GM23338 (cell line): ENCODE data around the gene KCNK1. TPM values are rescaled to one million over a fixed set of nuclear protein-coding genes. Genes with fewer than 3 reads are reported as not detected.

Experiments
- ATAC-seq: fragments of 200-7000 bp; cut with Tn5 transposase; 3 replicates; pipeline ENCODE4 v1.9.1; 2020
- DNase-seq: peaks from one replicate; pipeline ENCODE4 v3.0.0-alpha.2; 2015; ENCODE audit warnings: low spot score
- H2AFZ ChIP-seq: fragments of 200-600 bp; sonication (generic); 2 replicates; pipeline ENCODE4 v1.8.0; 2016; ENCODE audit warnings: antibody characterized with exemption, mild to moderate bottlenecking, moderate library complexity
- H3F3A ChIP-seq: fragments of 200-600 bp; sonication (generic); replicated peaks from 2 replicates; pipeline ENCODE4 v1.8.0; 2017; ENCODE audit warnings: antibody characterized with exemption, mixed run types, low read depth
- H3K27ac ChIP-seq: fragments of 200-600 bp; sonication (generic); 2 replicates; pipeline ENCODE4 v1.6.1; 2016; ENCODE audit warnings: low read depth
- H3K27me3 ChIP-seq: fragments of 200-600 bp; sonication (generic); 2 replicates; pipeline ENCODE4 v1.8.0; 2016; ENCODE audit warnings: mild to moderate bottlenecking, mixed run types, moderate library complexity; ENCODE audit not compliant: insufficient read depth
- H3K36me3 ChIP-seq: fragments of 200-600 bp; sonication (generic); 2 replicates; pipeline ENCODE4 v1.8.0; 2016; ENCODE audit warnings: mild to moderate bottlenecking; ENCODE audit not compliant: insufficient read depth
- H3K4me1 ChIP-seq: fragments of 200-600 bp; sonication (generic); 2 replicates; pipeline ENCODE4 v1.8.0; 2016; ENCODE audit warnings: mild to moderate bottlenecking, moderate library complexity; ENCODE audit not compliant: insufficient read depth
- H3K4me2 ChIP-seq: fragments of 200-600 bp; sonication (generic); 2 replicates; pipeline ENCODE4 v1.7.1; 2017; ENCODE audit warnings: mixed run types
- H3K4me3 ChIP-seq: fragments of 200-600 bp; sonication (generic); 2 replicates; pipeline ENCODE4 v1.6.1; 2016; ENCODE audit warnings: mixed run types
- H3K79me2 ChIP-seq: fragments of 200-600 bp; sonication (generic); replicated peaks from 2 replicates; pipeline ENCODE4 v1.8.0; 2017; ENCODE audit warnings: mild to moderate bottlenecking; ENCODE audit not compliant: insufficient read depth
- H3K9me2 ChIP-seq: fragments of 200-600 bp; sonication (generic); 2 replicates; pipeline ENCODE4 v1.8.0; 2017; ENCODE audit not compliant: insufficient read depth
- H4K20me1 ChIP-seq: fragments of 200-600 bp; sonication (generic); replicated peaks from 2 replicates; pipeline ENCODE4 v1.8.0; 2017; ENCODE audit warnings: mild to moderate bottlenecking; ENCODE audit not compliant: insufficient read depth
- H3K27ac Mint-ChIP-seq: 2 replicates; pipeline ENCODE4 v1.8.0; 2020; ENCODE audit warnings: inconsistent platforms, mild to moderate bottlenecking, moderate library complexity, mixed read lengths
- H3K27me3 Mint-ChIP-seq: 3 replicates; pipeline ENCODE4 v1.8.0; 2022; ENCODE audit warnings: low read depth, mild to moderate bottlenecking, moderate library complexity, mixed read lengths, inconsistent platforms; ENCODE audit not compliant: insufficient read depth, poor library complexity
- H3K36me3 Mint-ChIP-seq: 3 replicates; pipeline ENCODE4 v1.8.0; 2021; ENCODE audit warnings: low read depth, mild to moderate bottlenecking, inconsistent platforms, moderate library complexity, mixed read lengths
- H3K4me1 Mint-ChIP-seq: 3 replicates; pipeline ENCODE4 v1.8.0; 2020; ENCODE audit warnings: mild to moderate bottlenecking, inconsistent platforms, mixed read lengths
- H3K4me3 Mint-ChIP-seq: 3 replicates; pipeline ENCODE4 v1.8.0; 2021; ENCODE audit warnings: moderate library complexity, mild to moderate bottlenecking, inconsistent platforms, mixed read lengths
- H3K9me3 Mint-ChIP-seq: 3 replicates; pipeline ENCODE4 v1.8.0; 2020; ENCODE audit warnings: moderate library complexity, mild to moderate bottlenecking, inconsistent platforms, mixed read lengths
- CTCF ChIP-seq, 2 experiments: fragments of 200-600 bp in 1 of 2; sonication (generic) in 1 of 2; conservative IDR thresholded peaks; 2 replicates each; pipeline versions ENCODE4 v1.5.1 to v1.6.1; 2016 to 2017; ENCODE audit warnings: antibody characterized with exemption in 2 of 2, low read depth in 2 of 2, mild to moderate bottlenecking in 2 of 2, moderate library complexity in 1 of 2
- ETS1 ChIP-seq: IDR thresholded peaks from 2 replicates; pipeline ENCODE4 v1.6.1; 2016; ENCODE audit warnings: antibody characterized with exemption
- EZH2 ChIP-seq: fragments of 200-600 bp; sonication (generic); IDR thresholded peaks from one replicate; pipeline ENCODE4 v1.8.0; 2017; ENCODE audit warnings: antibody characterized with exemption, mild to moderate bottlenecking, low read depth; ENCODE audit not compliant: unreplicated experiment
- EZH2phosphoT487 ChIP-seq: fragments of 200-600 bp; sonication (generic); IDR thresholded peaks from one replicate; pipeline ENCODE4 v1.8.1; 2018; ENCODE audit warnings: antibody characterized with exemption; ENCODE audit not compliant: unreplicated experiment
- POLR2AphosphoS5 ChIP-seq: IDR thresholded peaks from 2 replicates; pipeline ENCODE4 v1.6.1; 2016; ENCODE audit warnings: antibody characterized with exemption, low read depth
- ZNF462 ChIP-seq: fragments of 250-450 bp; sonication (Bioruptor Pico); IDR thresholded peaks from 2 replicates; pipeline ENCODE4 v1.5.0; 2020; ENCODE audit warnings: mild to moderate bottlenecking, moderate library complexity
- polyA plus RNA-seq: library from polyadenylated mRNA; unstranded; fragments of >200 nt; fragmentation: Nextera tagmentation; extraction: Ambion mirVana; gene quantifications from 2 replicates; pipeline ENCODE4 v1.2.1, GENCODE V29; 2016
- total RNA-seq: library from RNA; depleted of rRNA; stranded (reverse); fragments of >200 nt; shearing (Covaris generic); gene quantifications from 2 replicates; pipeline ENCODE4 v1.2.3, GENCODE V29; 2014
- TF ChIP-seq, protein P1 (sequence below): IDR thresholded peaks from one replicate; pipeline ENCODE4 v1.6.1; 2018; ENCODE audit warnings: antibody characterized with exemption; ENCODE audit not compliant: unreplicated experiment

Gene KCNK1
- total and polyA plus RNA-seq, 2 experiments from 2014 or later, result 10.1 to 12.7 TPM

DNA sequence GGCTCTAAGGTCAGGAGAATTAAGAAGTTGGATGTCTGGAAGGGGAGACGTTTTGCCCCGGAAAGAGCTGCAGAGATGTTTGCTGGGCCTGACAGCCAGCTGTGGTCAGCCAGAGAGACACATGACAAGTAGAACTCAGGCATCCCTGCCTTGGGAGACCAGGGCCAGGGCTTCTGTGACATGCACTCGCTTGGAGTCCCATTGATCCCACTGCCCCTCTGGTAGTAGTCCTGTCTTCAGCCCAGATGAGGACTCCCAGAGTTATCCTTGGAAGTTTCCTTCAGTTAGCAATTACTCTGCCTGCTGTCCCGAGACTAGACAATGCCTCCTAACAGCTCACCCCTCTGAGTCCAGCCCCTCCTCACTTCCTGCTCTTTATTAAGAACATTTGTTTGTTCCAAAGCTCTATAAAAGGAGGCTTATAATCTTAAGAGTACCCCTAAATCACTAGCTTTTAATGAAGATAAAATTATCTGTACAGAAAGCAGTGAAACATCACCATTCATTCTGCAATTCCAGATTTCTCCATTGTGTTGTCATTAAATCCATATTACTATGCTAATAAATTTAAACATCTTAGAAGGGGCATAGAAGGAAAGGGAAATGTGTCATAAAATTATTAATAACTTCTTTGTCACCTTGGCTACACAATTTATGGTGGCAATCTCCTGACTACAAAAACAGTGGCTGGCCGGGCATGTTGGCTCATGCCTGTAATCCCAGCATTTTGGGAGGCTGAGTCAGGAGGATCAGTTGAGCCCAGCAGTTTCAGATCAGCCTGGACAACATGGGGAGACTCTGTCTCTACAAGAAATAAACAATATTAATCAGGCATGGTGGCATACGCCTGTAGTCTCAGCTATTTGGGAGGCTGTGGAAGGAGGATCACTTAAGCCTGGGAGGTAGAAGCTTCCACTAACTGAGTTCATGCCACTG lies 94.2 kb downstream of the KCNK1 start (continued):
- TF ChIP-seq, protein P1, sequence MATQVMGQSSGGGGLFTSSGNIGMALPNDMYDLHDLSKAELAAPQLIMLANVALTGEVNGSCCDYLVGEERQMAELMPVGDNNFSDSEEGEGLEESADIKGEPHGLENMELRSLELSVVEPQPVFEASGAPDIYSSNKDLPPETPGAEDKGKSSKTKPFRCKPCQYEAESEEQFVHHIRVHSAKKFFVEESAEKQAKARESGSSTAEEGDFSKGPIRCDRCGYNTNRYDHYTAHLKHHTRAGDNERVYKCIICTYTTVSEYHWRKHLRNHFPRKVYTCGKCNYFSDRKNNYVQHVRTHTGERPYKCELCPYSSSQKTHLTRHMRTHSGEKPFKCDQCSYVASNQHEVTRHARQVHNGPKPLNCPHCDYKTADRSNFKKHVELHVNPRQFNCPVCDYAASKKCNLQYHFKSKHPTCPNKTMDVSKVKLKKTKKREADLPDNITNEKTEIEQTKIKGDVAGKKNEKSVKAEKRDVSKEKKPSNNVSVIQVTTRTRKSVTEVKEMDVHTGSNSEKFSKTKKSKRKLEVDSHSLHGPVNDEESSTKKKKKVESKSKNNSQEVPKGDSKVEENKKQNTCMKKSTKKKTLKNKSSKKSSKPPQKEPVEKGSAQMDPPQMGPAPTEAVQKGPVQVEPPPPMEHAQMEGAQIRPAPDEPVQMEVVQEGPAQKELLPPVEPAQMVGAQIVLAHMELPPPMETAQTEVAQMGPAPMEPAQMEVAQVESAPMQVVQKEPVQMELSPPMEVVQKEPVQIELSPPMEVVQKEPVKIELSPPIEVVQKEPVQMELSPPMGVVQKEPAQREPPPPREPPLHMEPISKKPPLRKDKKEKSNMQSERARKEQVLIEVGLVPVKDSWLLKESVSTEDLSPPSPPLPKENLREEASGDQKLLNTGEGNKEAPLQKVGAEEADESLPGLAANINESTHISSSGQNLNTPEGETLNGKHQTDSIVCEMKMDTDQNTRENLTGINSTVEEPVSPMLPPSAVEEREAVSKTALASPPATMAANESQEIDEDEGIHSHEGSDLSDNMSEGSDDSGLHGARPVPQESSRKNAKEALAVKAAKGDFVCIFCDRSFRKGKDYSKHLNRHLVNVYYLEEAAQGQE, result no peak
- TF ChIP-seq ETS1, result no peak
- no peak for TF ChIP-seq EZH2
- TF ChIP-seq CTCF (conservative IDR thresholded peaks at IDR 0.05; ENCODE audit: low read depth in 2 of 2), result no peak
- no peak for TF ChIP-seq POLR2AphosphoS5
- TF ChIP-seq EZH2phosphoT487, result no peak

DNA sequence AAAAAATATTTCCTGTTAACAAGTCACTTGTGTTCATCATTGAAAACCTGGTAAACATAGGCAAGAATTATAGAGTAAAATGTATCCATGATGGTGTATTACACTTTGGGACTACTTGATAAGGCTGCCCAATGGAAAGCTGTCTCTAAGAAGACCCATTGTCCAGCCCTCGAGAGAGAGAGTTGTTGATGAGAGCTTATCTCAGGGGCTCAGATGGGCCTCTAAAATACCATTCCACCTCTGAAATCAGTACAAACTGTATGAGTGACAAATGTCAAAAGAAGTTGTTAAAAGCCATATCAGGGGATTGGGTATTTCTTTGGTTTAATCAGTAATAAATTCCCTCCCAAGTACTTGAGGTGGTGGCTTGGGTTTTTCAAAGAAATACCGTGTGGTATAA lies 96.1 kb downstream of the KCNK1 start:
- DNase-seq, result no peak
- Mint-ChIP-seq H3K27me3 (peaks cover 6% of the 10 kb centered on the region), H3K4me3 (no peak overlapping the region), H3K4me1 (peaks cover 8% of the 10 kb centered on the region; the same call in 2 of the 3 replicates), H3K9me3 (peaks cover 13% of the 10 kb centered on the region; the same call in 1 of the 3 replicates), H3K36me3 (no peaks in the 10 kb centered on the region), H3K27ac (no peak overlapping the region)
- peaks cover 6% of the 10 kb centered on the region; the same call in 1 of the 2 replicates for H3K4me1 ChIP-seq
- no peak overlapping the region for H2AFZ ChIP-seq
- H3K9me2 ChIP-seq, result peaks cover 11% of the 10 kb centered on the region; the same call in 1 of the 2 replicates
- no peaks in the 10 kb centered on the region for H3K79me2 ChIP-seq
- H3K4me3 ChIP-seq, result no peak overlapping the region
- no peaks in the 10 kb centered on the region for H3K27me3 ChIP-seq
- no peaks in the 10 kb centered on the region for H3K36me3 ChIP-seq
- no peaks in the 10 kb centered on the region for H4K20me1 ChIP-seq
- ATAC-seq, result no peak
- no peak overlapping the region for H3K4me2 ChIP-seq
- no peaks in the 10 kb centered on the region for H3F3A ChIP-seq
- TF ChIP-seq ZNF462 (CRISPR knock-in tag), result no peak
- H3K27ac ChIP-seq, result no peak overlapping the region
